Thoracic aorta (tissue), 2 donors: Measurements from ENCODE around the gene NELL1. TPM values are rescaled to one million over a fixed set of nuclear protein-coding genes. Genes with fewer than 3 reads are reported as not detected.

Source experiments
- ATAC-seq: fragments of 150-250 bp; one replicate; pipeline ENCODE4 v1.8.0; 2017; ENCODE audit warnings: low read depth; ENCODE audit not compliant: insufficient number of reproducible peaks, low FRiP score
- DNase-seq: peaks from one replicate; pipeline ENCODE4 v3.0.0-alpha.2; 2020; ENCODE audit warnings: low spot score
- H3K27ac ChIP-seq, 2 donors: fragments of 200-600 bp; sonication (generic); 1 replicate in 1 of 2; 2 replicates in 1 of 2; pipeline ENCODE4 v1.5.1; 2016; ENCODE audit warnings: mild to moderate bottlenecking in 2 of 2, moderate library complexity in 2 of 2
- H3K27me3 ChIP-seq: fragments of 200-600 bp; sonication (generic); replicated peaks from 2 replicates; pipeline ENCODE4 v1.6.0; 2016; ENCODE audit warnings: mild to moderate bottlenecking; ENCODE audit not compliant: insufficient read depth
- H3K36me3 ChIP-seq: fragments of 200-600 bp; sonication (generic); one replicate; pipeline ENCODE4 v1.5.1; 2016
- H3K4me1 ChIP-seq, 2 donors: fragments of 200-600 bp; sonication (generic); 1 replicate in 1 of 2; 2 replicates in 1 of 2; pipeline versions ENCODE4 v1.5.1 to v1.6.0; 2016; ENCODE audit warnings: low read depth in 2 of 2, mild to moderate bottlenecking in 1 of 2; ENCODE audit not compliant: control insufficient read depth in 1 of 2
- H3K4me3 ChIP-seq: fragments of 200-600 bp; sonication (generic); 2 replicates; pipeline ENCODE4 v1.5.1; 2016; ENCODE audit warnings: mild to moderate bottlenecking
- H3K9me3 ChIP-seq: fragments of 200-600 bp; sonication (generic); 2 replicates; pipeline ENCODE4 v1.5.1; 2016
- total RNA-seq, 2 donors: library from RNA; depleted of rRNA; stranded (reverse); fragments of >200 nt; gene quantifications; one replicate each; pipeline versions ENCODE4 v1.1.0 to v1.2.3, GENCODE V29; 2016
- TF ChIP-seq, protein P1 (sequence below): fragments of 200-600 bp; sonication (generic); IDR thresholded peaks from one replicate; pipeline ENCODE4 v1.5.1; 2019; ENCODE audit warnings: antibody characterized with exemption

Gene NELL1
- total RNA-seq, 2 donors from 2014 or later: 0.78 TPM; not detected in 1

GRCh38 chr11:21485006-21485405, 815.6 kb downstream of the NELL1 start:
- no peak for ATAC-seq
- no peaks in the 10 kb centered on the region for H3K9me3 ChIP-seq
- no peaks in the 10 kb centered on the region for H3K36me3 ChIP-seq
- TF ChIP-seq, protein P1, sequence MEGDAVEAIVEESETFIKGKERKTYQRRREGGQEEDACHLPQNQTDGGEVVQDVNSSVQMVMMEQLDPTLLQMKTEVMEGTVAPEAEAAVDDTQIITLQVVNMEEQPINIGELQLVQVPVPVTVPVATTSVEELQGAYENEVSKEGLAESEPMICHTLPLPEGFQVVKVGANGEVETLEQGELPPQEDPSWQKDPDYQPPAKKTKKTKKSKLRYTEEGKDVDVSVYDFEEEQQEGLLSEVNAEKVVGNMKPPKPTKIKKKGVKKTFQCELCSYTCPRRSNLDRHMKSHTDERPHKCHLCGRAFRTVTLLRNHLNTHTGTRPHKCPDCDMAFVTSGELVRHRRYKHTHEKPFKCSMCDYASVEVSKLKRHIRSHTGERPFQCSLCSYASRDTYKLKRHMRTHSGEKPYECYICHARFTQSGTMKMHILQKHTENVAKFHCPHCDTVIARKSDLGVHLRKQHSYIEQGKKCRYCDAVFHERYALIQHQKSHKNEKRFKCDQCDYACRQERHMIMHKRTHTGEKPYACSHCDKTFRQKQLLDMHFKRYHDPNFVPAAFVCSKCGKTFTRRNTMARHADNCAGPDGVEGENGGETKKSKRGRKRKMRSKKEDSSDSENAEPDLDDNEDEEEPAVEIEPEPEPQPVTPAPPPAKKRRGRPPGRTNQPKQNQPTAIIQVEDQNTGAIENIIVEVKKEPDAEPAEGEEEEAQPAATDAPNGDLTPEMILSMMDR: no peak
- H3K27ac ChIP-seq: no peak overlapping the region
- no peak for DNase-seq
- no peak overlapping the region for H3K4me3 ChIP-seq
- H3K4me1 ChIP-seq: no peaks in the 10 kb centered on the region
- no peaks in the 10 kb centered on the region for H3K27me3 ChIP-seq

- no peak overlapping the region for H3K27ac ChIP-seq
These were observed 816.0 kb downstream of the NELL1 start for GRCh38 chr11:21485426-21485825.

GRCh38 chr11:21489416-21490115, 820.2 kb downstream of the NELL1 start:
- Histone ChIP-seq H3K27ac (no peak overlapping the region), H3K27me3 (no peaks in the 10 kb centered on the region), H3K36me3 (no peaks in the 10 kb centered on the region), H3K9me3 (no peaks in the 10 kb centered on the region), H3K4me1 (no peaks in the 10 kb centered on the region), H3K4me3 (no peak overlapping the region)
- DNase-seq: no peak
- ATAC-seq: no peak
- TF ChIP-seq, protein P1: no peak

More at GRCh38 chr11:21485426-21485825, 816.0 kb downstream of the NELL1 start:
- TF ChIP-seq, protein P1: no peak
- Histone ChIP-seq H3K4me3 (no peak overlapping the region), H3K36me3 (no peaks in the 10 kb centered on the region), H3K27me3 (no peaks in the 10 kb centered on the region), H3K4me1 (no peaks in the 10 kb centered on the region), H3K9me3 (no peaks in the 10 kb centered on the region)
- ATAC-seq (no peak), DNase-seq (no peak)

DNA sequence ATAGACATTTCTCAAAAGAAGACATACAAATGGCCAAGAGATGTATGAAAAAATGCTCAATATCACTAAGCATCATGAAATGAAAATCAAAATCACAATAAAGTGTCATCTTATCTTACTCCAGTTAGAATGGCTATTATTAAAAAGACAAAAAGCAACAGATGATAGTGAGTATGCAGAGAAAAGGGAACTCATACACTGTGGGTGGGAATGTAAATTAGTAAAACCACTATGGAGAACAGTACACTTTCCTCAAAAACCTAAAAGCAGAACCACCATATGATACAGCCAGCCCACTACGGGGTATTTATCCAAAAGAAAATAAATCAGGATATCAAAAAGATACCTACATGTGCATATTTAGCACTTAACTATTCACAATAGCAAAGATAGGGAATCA, 823.5 kb downstream of the NELL1 start:
- H3K27ac ChIP-seq: no peak overlapping the region
- H3K4me1 ChIP-seq: no peaks in the 10 kb centered on the region
- no peak overlapping the region for H3K4me3 ChIP-seq
- H3K27me3 ChIP-seq: no peaks in the 10 kb centered on the region
- no peaks in the 10 kb centered on the region for H3K9me3 ChIP-seq
- ATAC-seq (no peak), DNase-seq (no peak)
- no peaks in the 10 kb centered on the region for H3K36me3 ChIP-seq
- TF ChIP-seq, protein P1: no peak

- Histone ChIP-seq H3K36me3 (no peaks in the 10 kb centered on the region), H3K27ac (no peak overlapping the region), H3K9me3 (no peaks in the 10 kb centered on the region), H3K27me3 (no peaks in the 10 kb centered on the region), H3K4me3 (no peak overlapping the region), H3K4me1 (no peaks in the 10 kb centered on the region)
- no peak for ATAC-seq
- no peak for DNase-seq
- TF ChIP-seq, protein P1: no peak
These were observed 825.6 kb downstream of the NELL1 start for GRCh38 chr11:21494946-21495345.
